NOMO-1 (cell line): ENCODE data around the gene SOCS4.

Source experiments
- DNase-seq, 2 experiments: peaks; one replicate each; lab custom pipeline; 2025; ENCODE audit not compliant: unreplicated experiment in 2 of 2; lab: John Stamatoyannopoulos, UW

The SOCS4 gene

GRCh38 chr14:55084401-55085059 lies 57.5 kb downstream of the SOCS4 start:
- DNase-seq: no peak

GRCh38 chr14:55085060-55085660 lies 58.1 kb downstream of the SOCS4 start:
- no peak for DNase-seq

- no peak for DNase-seq
Measured at GRCh38 chr14:55086938-55087337, 59.9 kb downstream of the SOCS4 start.

- DNase-seq: no peak
Measured at GRCh38 chr14:55088356-55088755, 61.3 kb downstream of the SOCS4 start.

GRCh38 chr14:55092341-55092740 lies 65.3 kb downstream of the SOCS4 start:
- no peak for DNase-seq

- no peak for DNase-seq
Measured at GRCh38 chr14:55094292-55095157, 67.5 kb downstream of the SOCS4 start.

- peak in 1 of 2 experiments; percentile 40 for DNase-seq
Measured at GRCh38 chr14:55097881-55098560, 71.0 kb downstream of the SOCS4 start.

- peak in 1 of 2 experiments; percentile 18 for DNase-seq
Measured at GRCh38 chr14:55098561-55098898, 71.5 kb downstream of the SOCS4 start.
